GM12878 (cell line): ENCODE measurements around the gene CAPZB. TPM values are rescaled to one million over a fixed set of nuclear protein-coding genes. Genes with fewer than 3 reads are reported as not detected.

Experiments
- ATAC-seq: fragments of 200-7000 bp; cut with Tn5 transposase; 3 replicates; pipeline ENCODE4 v1.9.1; 2020; ENCODE audit warnings: mild to moderate bottlenecking, moderate library complexity
- BruUV-seq: library from RNA; stranded (reverse); fragments of 400-500 nt; replicated peaks from 2 replicates; lab custom pipeline; 2021; lab: Mats Ljungman, UMichigan
- CTCF ChIA-PET: fragments of 300-600 bp; sonication (Branson Sonifier 250); formaldehyde crosslinking; extraction: SDS; loops from one replicate; lab custom pipeline; 2021; ENCODE audit warnings: inconsistent platforms; lab: Yijun Ruan, JAX
- POLR2A ChIA-PET: fragments of 350-600 bp; formaldehyde crosslinking; extraction: SDS; loops from one replicate; lab custom pipeline; 2021; ENCODE audit warnings: inconsistent platforms; lab: Charles Lee
- RAD21 ChIA-PET: fragments of 300-600 bp; sonication (Branson Sonifier 250); formaldehyde crosslinking; loops from one replicate; lab custom pipeline; 2023; ENCODE audit warnings: antibody characterized with exemption; ENCODE audit not compliant: unreplicated experiment; lab: Charles Lee
- SMC1A ChIA-PET: fragments of 300-600 bp; sonication (Branson Sonifier 250); formaldehyde crosslinking; loops from one replicate; lab custom pipeline; 2023; ENCODE audit not compliant: unreplicated experiment, uncharacterized antibody; lab: Charles Lee
- DNase-seq: peaks from one replicate; pipeline ENCODE4 v3.0.0-alpha.2; 2011; ENCODE audit warnings: low read depth, low spot score
- FAIRE-seq: peaks from 3 replicates; lab custom pipeline; 2011; peaks lifted over from hg19 to GRCh38; lab: Jason Lieb, UNC
- H2AFZ ChIP-seq: 2 replicates; pipeline ENCODE4 v1.6.0; 2011; ENCODE audit warnings: low read depth, low read length, control low read depth; ENCODE audit not compliant: control insufficient read depth
- H3K27ac ChIP-seq: 2 replicates; pipeline ENCODE4 v1.5.1; 2011; ENCODE audit warnings: control low read depth; ENCODE audit not compliant: control insufficient read depth, insufficient read depth
- H3K27me3 ChIP-seq, 2 experiments: replicated peaks in 1 of 2; 2 replicates each; pipeline versions ENCODE4 v1.6.0 to v1.6.1; 2011; ENCODE audit warnings: low read length in 1 of 2; ENCODE audit not compliant: control insufficient read depth in 2 of 2, insufficient read depth in 2 of 2
- H3K36me3 ChIP-seq, 2 experiments: 2 replicates each; pipeline ENCODE4 v1.5.1; 2011; ENCODE audit warnings: low read length in 1 of 2; ENCODE audit not compliant: control insufficient read depth in 2 of 2, insufficient read depth in 2 of 2
- H3K4me1 ChIP-seq: 2 replicates; pipeline ENCODE4 v1.6.1; 2011; ENCODE audit warnings: mild to moderate bottlenecking, low read length, moderate library complexity, mixed read lengths; ENCODE audit not compliant: control insufficient read depth, insufficient read depth
- H3K4me2 ChIP-seq: 2 replicates; pipeline ENCODE4 v1.6.0; 2011; ENCODE audit warnings: control low read depth; ENCODE audit not compliant: control insufficient read depth, insufficient read depth
- H3K4me3 ChIP-seq: fragments of 200-600 bp; sonication (generic); 2 replicates; pipeline ENCODE4 v1.5.1; 2016
- H3K79me2 ChIP-seq: 2 replicates; pipeline ENCODE4 v1.6.0; 2011; ENCODE audit warnings: low read length; ENCODE audit not compliant: control insufficient read depth, insufficient read depth
- H3K9ac ChIP-seq: 2 replicates; pipeline ENCODE4 v1.8.0; 2011; ENCODE audit warnings: low read length, control low read depth, mixed read lengths; ENCODE audit not compliant: control insufficient read depth, insufficient read depth
- H3K9me3 ChIP-seq: replicated peaks from 3 replicates; pipeline ENCODE4 v1.5.1; 2011; ENCODE audit warnings: mild to moderate bottlenecking, low read length; ENCODE audit not compliant: control insufficient read depth, insufficient read depth
- H4K20me1 ChIP-seq: 2 replicates; pipeline ENCODE4 v1.6.0; 2011; ENCODE audit not compliant: control insufficient read depth, insufficient read depth
- POU2F2 ChIP-seq: IDR thresholded peaks from 3 replicates; pipeline ENCODE4 v1.6.1; 2011; ENCODE audit warnings: low read depth, mild to moderate bottlenecking, low read length, borderline replicate concordance
- SUPT20H ChIP-seq: IDR thresholded peaks from 2 replicates; pipeline ENCODE4 v1.6.1; 2011; ENCODE audit warnings: low read depth, mild to moderate bottlenecking, low read length, moderate library complexity, borderline replicate concordance; ENCODE audit not compliant: control insufficient read depth
- ZNF217 ChIP-seq: fragments of 450-650 bp; IDR thresholded peaks from 2 replicates; pipeline ENCODE4 v1.6.1; 2017; ENCODE audit warnings: antibody characterized with exemption, mild to moderate bottlenecking
- ZSCAN29 ChIP-seq: fragments of 450-650 bp; IDR thresholded peaks from 2 replicates; pipeline ENCODE4 v1.6.1; 2017; ENCODE audit warnings: mild to moderate bottlenecking, moderate library complexity
- WGBS: methylation state at CpG from one replicate; pipeline ENCODE4 v1.1.6; 2016; ENCODE audit warnings: low lambda C conversion rate; ENCODE audit not compliant: insufficient replicate concordance, insufficient coverage; ENCODE audit errors: missing lambda C conversion rate; 5-methylcytosine and 5-hydroxymethylcytosine counted together
- in situ Hi-C: fragments of 300-500 bp; cut with MboI; formaldehyde crosslinking; loops from 9 replicates; pipeline ENCODE4 v1.14.3; 2018; ENCODE audit warnings: mixed read lengths
- intact Hi-C: fragments of 100-400 bp; cut with micrococcal nuclease; formaldehyde crosslinking; loops from one replicate; pipeline ENCODE4 v1.14.2; 2022; ENCODE audit not compliant: unreplicated experiment
- polyA plus RNA-seq, 11 experiments: library from polyadenylated mRNA; depleted of rRNA in 4 of 11; unstranded in 6 of 11; stranded (reverse) in 5 of 11; fragments of >200 nt; fragmentation: Nextera tagmentation in 4 of 11; fragmentation: Illumina TruSeq in 1 of 11; extraction: Ambion mirVana in 4 of 11; extraction: Trizol in 1 of 11; gene quantifications; 1 replicate in 1 of 11; 2 replicates in 10 of 11; pipeline versions ENCODE4 v1.2.1 to v1.2.3, GENCODE V29; 2011 to 2016; ENCODE audit warnings: inconsistent platforms in 2 of 11, missing spikeins in 2 of 11, low read depth in 1 of 11
- total RNA-seq, 4 experiments: library from RNA; depleted of rRNA in 3 of 4; stranded (reverse); fragments of >200 nt in 3 of 4; fragmentation: Illumina TruSeq in 1 of 4; extraction: Trizol in 1 of 4; gene quantifications; 2 replicates each; pipeline versions ENCODE4 v1.2.1 to v1.2.3, GENCODE V29; 2013 to 2021
- TF ChIP-seq, protein P1 (sequence below): fragments of 450-650 bp; conservative IDR thresholded peaks from 2 replicates; pipeline ENCODE4 v1.6.1; 2017; ENCODE audit warnings: mild to moderate bottlenecking, moderate library complexity
- TF ChIP-seq, protein P2 (sequence below): IDR thresholded peaks from 2 replicates; pipeline ENCODE4 v1.6.1; 2011; ENCODE audit warnings: mild to moderate bottlenecking, low read depth, low read length, moderate library complexity; ENCODE audit not compliant: insufficient replicate concordance

CAPZB gene
- total and polyA plus RNA-seq, 10 of the 15 experiments (the other 5 are each of a cell fraction or from before 2014, with no cell fraction given), result 104 to 454 (median 213) TPM

DNA sequence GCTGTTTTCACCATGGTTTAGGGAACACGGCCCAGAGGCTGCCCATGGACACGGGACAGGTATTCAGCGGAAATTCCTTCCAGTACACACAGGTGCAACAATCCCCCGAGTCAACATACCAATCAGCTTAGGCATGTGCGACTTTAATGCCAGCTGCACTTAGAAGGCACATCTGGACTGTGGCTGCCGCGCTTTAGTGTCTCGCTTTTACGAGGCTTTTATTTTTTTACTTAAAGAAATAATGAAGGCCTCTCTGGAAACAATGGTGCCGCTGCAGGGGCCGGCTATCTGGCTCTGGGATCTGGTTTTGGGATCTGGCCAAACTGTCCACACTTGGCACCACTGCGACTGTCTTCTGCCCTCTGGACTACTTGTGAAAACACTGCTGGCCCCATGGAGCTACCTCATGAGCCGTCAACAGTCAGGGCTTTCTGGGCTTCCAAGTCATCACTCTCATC lies 117.7 kb downstream of the CAPZB start:
- no peaks in the 10 kb centered on the region for H3K4me1 ChIP-seq
- in situ Hi-C loops, result no loop called here
- WGBS, result 99% methylated on average over 13 of the region's 13 CpGs
- H2AFZ ChIP-seq, result no peak overlapping the region
- H3K4me2 ChIP-seq, result no peak overlapping the region
- H4K20me1 ChIP-seq, result peaks cover 7% of the 10 kb centered on the region
- no peak for ATAC-seq
- no peaks in the 10 kb centered on the region for H3K9me3 ChIP-seq
- TF ChIP-seq SUPT20H (no peak), ZSCAN29 (no peak), POU2F2 (no peak), ZNF217 (no peak)
- TF ChIP-seq, protein P1, sequence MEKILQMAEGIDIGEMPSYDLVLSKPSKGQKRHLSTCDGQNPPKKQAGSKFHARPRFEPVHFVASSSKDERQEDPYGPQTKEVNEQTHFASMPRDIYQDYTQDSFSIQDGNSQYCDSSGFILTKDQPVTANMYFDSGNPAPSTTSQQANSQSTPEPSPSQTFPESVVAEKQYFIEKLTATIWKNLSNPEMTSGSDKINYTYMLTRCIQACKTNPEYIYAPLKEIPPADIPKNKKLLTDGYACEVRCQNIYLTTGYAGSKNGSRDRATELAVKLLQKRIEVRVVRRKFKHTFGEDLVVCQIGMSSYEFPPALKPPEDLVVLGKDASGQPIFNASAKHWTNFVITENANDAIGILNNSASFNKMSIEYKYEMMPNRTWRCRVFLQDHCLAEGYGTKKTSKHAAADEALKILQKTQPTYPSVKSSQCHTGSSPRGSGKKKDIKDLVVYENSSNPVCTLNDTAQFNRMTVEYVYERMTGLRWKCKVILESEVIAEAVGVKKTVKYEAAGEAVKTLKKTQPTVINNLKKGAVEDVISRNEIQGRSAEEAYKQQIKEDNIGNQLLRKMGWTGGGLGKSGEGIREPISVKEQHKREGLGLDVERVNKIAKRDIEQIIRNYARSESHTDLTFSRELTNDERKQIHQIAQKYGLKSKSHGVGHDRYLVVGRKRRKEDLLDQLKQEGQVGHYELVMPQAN, result no peak
- TF ChIP-seq, protein P2, sequence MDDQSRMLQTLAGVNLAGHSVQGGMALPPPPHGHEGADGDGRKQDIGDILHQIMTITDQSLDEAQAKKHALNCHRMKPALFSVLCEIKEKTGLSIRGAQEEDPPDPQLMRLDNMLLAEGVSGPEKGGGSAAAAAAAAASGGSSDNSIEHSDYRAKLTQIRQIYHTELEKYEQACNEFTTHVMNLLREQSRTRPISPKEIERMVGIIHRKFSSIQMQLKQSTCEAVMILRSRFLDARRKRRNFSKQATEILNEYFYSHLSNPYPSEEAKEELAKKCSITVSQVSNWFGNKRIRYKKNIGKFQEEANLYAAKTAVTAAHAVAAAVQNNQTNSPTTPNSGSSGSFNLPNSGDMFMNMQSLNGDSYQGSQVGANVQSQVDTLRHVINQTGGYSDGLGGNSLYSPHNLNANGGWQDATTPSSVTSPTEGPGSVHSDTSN, result no peak
- no peak overlapping the region for H3K9ac ChIP-seq
- RAD21 ChIA-PET, result no interaction called here
- no peak for DNase-seq
- FAIRE-seq, result no peak
- H3K27ac ChIP-seq, result no peak overlapping the region
- no peak overlapping the region for H3K4me3 ChIP-seq
- SMC1A ChIA-PET, result interaction anchor here (0.7 kb wide), 1 partner anchor 23 kb away, joined by 3 read pairs; no protein-coding TSS in a partner anchor
- CTCF ChIA-PET, result no interaction called here
- no peaks in the 10 kb centered on the region; the same call in 1 of the 2 replicates for H3K79me2 ChIP-seq
- POLR2A ChIA-PET, result no interaction called here
- intact Hi-C loops, result no loop called here
- H3K36me3 ChIP-seq, result peaks cover 6 to 12% of the 10 kb centered on the region in 2 experiments
- H3K27me3 ChIP-seq, result no peaks in the 10 kb centered on the region
- no TSS peak for BruUV-seq
